Cardiac fibroblast (primary cell): Measurements from ENCODE around the gene MYH9.
A peak's percentile ranks its signal among the peaks of the same experiment; 100 is the strongest.
"Not testable (repeated sequence)": the region's sequence is repeated elsewhere in the genome, so short reads cannot be mapped to it uniquely, and the experiment has no call there.

Experiments
- DNase-seq, 2 donors: peaks; one replicate each; pipeline versions ENCODE4 v3.0.0 to v3.0.0-alpha.2; 2010; ENCODE audit warnings: low read depth in 2 of 2
- H3K4me3 ChIP-seq, 2 donors: replicated peaks in 1 of 2; 1 replicate in 1 of 2; 2 replicates in 1 of 2; pipeline ENCODE4 v1.5.1; 2011; ENCODE audit warnings: low read depth in 2 of 2, low read length in 2 of 2, mild to moderate bottlenecking in 2 of 2, moderate library complexity in 1 of 2
- CTCF ChIP-seq: IDR thresholded peaks from one replicate; pipeline ENCODE4 v1.5.1; 2011; ENCODE audit warnings: low read depth, mild to moderate bottlenecking, low read length, inconsistent platforms

The MYH9 gene

DNA sequence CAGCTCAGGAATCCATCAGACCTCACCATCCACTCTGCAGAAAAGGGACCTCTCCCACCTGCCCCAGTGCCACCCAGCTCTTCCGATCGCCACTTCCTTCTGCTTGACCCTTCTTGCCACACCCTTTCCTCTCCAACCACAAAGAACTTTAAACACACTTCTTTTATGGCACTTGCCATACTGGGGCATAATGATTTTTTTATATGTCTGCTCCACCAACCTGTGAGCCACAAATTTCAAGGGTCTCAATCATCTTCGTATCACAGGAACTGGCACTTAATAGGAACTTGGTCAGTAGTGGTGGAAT, 11.7 kb upstream of the MYH9 start:
- H3K4me3 ChIP-seq, result no peak overlapping the region
- no peak for DNase-seq
- no peak for TF ChIP-seq CTCF

DNA sequence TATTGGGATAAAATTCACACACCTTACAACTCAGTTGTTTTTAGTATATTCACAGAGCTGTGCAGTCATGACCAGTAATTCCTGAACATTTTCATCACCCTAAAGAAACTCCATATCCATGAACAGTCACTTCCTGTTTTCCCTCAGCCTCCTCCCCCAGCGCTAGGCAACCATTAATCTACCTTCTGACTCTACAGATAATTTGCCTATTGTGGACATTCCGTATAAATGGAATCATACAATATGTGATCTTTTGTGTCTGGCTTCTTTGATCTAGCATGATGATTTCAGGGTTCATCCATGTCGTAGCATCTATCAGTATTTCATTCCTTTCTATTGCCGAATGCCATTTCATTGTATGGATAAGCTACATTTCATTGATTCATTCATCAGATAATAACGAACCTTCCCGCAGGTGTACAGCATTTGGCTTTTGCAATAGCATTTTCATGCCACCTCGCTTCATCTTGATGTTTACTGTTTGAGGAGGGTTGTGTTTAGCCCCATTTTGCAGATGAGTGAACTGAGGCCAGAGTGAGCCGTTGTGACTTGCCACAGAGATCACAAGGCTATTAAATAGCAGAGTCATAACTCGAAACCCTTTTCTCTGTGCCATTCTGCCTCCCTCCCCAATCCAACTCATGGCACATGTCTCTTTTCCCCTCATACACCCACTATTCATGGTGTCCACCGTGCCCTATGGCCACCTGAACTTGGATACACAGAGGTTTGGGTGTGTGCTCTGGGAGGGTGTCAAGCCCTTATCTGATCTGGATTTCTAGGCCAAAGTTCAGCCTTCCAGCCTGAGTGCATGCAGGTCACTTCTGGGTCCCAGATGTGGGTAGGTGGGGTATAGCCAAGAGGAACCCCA, 11.1 kb upstream of the MYH9 start:
- no peak overlapping the region for H3K4me3 ChIP-seq
- DNase-seq, result peak; percentile 68 to 92
- TF ChIP-seq CTCF, result no peak

DNA sequence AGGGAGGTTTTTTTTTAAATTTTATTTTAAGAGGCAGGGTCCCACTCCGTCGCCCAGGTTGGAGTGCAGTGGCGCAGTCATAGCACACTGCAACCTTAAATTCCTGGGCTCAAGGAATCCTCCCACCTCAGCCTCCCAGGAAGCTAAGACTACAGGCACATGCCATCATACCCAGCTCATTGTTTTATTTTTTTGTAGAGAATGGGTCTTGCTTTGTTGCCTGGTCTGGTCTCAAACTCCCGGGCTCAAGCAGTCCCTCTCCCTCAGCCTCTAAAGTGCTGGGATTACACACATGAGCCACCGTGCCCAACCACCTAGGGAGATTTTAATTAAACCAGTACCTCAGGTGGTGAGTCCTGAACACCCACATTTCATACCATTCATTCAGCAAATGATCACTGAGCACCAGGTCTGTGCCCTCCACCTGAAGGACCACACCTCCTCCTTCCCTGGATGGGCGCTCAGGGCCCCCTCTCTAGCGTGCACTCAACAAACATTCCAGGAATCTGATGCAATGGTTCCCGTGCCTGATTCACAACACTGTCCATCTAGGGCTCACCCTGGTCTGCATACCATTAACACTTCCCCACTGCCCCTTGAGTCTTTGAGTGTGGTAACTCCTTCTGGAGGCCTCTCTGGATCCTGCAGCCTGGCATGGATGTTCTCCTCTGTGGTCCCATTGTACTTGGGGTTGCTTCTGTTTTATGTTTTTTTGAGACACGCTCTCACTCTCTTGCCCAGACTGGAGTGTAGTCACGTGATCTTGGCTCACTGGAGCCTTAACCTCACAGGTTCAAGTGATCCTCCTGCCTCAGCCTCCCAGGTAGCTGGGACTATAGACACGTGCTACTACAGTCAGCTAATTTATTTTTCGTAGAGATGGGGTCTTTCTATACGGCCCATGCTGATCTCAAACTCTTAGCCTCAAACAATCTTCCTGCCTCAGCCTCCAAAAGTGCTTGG, 9.6 kb upstream of the MYH9 start:
- DNase-seq, result peak; percentile 67 to 87
- TF ChIP-seq CTCF, result no peak

DNA sequence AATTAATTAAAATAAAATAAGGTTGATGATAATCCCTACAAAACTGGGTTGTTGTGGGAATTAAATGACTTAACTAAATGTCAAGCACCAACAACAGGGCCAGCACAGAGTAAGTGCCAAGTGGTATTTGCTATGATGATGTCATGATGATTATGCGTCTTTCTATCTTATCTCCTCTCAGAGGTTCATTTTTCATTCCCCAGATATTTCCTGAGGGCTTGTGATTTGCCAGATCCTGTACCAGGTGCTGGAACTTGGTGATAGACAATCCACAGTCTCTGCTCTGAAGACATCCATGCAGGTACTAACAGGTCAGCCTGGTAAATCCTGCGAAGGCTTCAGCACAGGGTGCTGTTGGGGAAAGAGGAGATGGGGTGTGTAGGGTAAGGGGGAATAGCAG, 8.1 kb upstream of the MYH9 start:
- TF ChIP-seq CTCF, result no peak
- DNase-seq, result peak; percentile 70 to 73
- no peak overlapping the region for H3K4me3 ChIP-seq

More for the DNA sequence above, 9.6 kb upstream of the MYH9 start:
- no peak overlapping the region for H3K4me3 ChIP-seq

DNA sequence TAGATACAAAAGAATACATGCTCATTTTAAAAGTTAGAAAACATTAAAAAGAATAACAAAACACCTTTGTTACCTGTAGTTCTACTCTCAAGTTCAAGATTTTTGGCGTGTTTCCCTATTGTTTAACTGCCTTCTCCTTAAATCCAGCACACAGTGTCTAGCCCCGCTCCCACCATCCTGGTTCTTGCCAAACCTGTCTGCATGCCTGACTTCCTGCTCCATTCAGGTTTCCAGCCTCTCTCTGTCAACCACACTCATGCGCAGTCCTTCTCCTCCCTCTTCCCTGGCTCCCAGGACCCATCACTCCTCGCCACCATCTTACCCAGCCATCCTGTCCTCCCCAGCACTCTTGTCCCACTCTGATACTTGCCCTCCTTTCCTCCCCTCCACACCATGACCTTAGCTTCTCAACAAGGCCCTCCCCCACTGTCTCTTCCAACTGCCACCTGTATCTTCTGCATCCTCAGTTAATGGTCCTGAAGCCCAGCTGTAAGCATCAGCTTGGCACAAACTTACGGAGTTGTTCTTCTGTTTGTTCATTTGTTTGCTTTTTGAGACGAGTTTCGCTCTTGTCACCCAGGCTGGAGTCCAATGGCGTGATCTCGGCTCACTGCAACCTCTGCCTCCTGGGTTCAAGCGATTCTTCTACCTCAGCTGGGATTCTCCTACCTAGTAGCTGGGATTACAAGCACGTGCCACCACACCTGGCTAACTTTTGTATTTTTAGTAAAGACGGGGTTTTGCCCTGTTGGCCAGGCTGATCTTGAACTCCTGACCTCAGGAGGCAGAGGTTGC, 7.5 kb upstream of the MYH9 start:
- TF ChIP-seq CTCF, result no peak
- H3K4me3 ChIP-seq, result no peak overlapping the region
- no peak for DNase-seq

DNA sequence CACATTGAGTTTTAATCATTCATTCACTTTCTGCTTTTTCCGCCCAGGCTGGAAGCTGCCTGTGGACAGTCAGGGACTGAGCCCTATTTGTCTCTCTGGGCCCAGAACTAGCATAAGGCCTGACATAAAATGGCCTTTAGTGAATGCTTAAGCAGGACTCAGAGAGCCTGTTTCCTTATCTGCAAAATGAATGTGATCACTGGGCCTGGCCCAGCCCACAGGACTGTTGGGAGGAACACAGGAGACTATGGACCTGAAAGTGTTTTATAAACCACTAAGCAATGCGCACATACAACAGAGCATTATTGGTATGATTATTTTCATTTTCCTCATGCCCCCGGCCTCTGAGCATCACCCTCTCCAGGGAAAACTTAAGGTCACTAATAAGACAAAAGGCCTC, 3.9 kb upstream of the MYH9 start:
- no peak for TF ChIP-seq CTCF
- DNase-seq, result no peak
- H3K4me3 ChIP-seq, result no peak overlapping the region

GRCh38 chr22:36389122-36389521, 1.4 kb upstream of the MYH9 start:
- DNase-seq, result not testable (repeated sequence)
- H3K4me3 ChIP-seq, result peak overlapping the region in 1 of 2 donors; percentile 50
